Skin of body (tissue), 3 donors: ENCODE data around the gene TAB2. TPM values are rescaled to one million over a fixed set of nuclear protein-coding genes. Genes with fewer than 3 reads are reported as not detected.
"Not testable (repeated sequence)": the region's sequence is repeated elsewhere in the genome, so short reads cannot be mapped to it uniquely, and the experiment has no call there.

ENCODE experiments used
- DNase-seq: peaks from one replicate; lab custom pipeline; 2025; lab: John Stamatoyannopoulos, UW
- small RNA-seq: library from RNA; depleted of rRNA; stranded (forward); fragments of <200 nt; gene quantifications from one replicate; pipeline ENCODE3, GENCODE V24; 2014; ENCODE audit warnings: low replicate concordance
- total RNA-seq: library from RNA; depleted of rRNA; stranded (reverse); fragments of >200 nt; gene quantifications from one replicate; pipeline ENCODE4 v1.2.3, GENCODE V29; 2014

The TAB2 gene
- total RNA-seq, 1 donor from 2014 or later: 41.1 TPM

- DNase-seq: no peak
Measured at GRCh38 chr6:149457316-149457884, 139.9 kb downstream of the TAB2 start.

- DNase-seq: no peak
Measured at GRCh38 chr6:149458196-149458595, 140.7 kb downstream of the TAB2 start.

- DNase-seq: no peak
Measured at GRCh38 chr6:149458806-149459205, 141.3 kb downstream of the TAB2 start.

- DNase-seq: no peak
Measured at GRCh38 chr6:149459761-149460160, 142.2 kb downstream of the TAB2 start.

- not testable (repeated sequence) for DNase-seq
Measured at GRCh38 chr6:149460249-149460648, 142.7 kb downstream of the TAB2 start.

Small RNAs within 50 kb of the gene (small RNA-seq; reads per million reads assigned to genes)
- not detected for gene RN7SL234P

Other genes with a start within 250 kb of the TAB2 start
- gene SUMO4, start 82.5 kb downstream of the TAB2 start, total RNA-seq: 6.5 TPM
- 0.99 TPM for gene ZC3H12D, start 167.3 kb downstream of the TAB2 start, total RNA-seq
- gene PPIL4, start 228.3 kb downstream of the TAB2 start, total RNA-seq: 38.0 TPM
- gene GINM1, start 248.7 kb downstream of the TAB2 start, total RNA-seq: 45.3 TPM